Endothelial cell of umbilical vein (primary cell): Measurements from ENCODE around the gene STRA6. TPM values are rescaled to one million over a fixed set of nuclear protein-coding genes. Genes with fewer than 3 reads are reported as not detected.

Experiments used
- BruUV-seq: library from RNA; stranded (reverse); fragments of 400-500 nt; replicated peaks from 2 replicates; lab custom pipeline; 2021; lab: Mats Ljungman, UMichigan
- CTCF ChIA-PET: fragments of 300-600, 350-600 bp; sonication (Branson Sonifier 250); formaldehyde crosslinking; loops from one replicate; lab custom pipeline; 2021; ENCODE audit warnings: antibody characterized with exemption, inconsistent platforms; lab: Charles Lee
- POLR2A ChIA-PET: fragments of 300-600, 350-600 bp; sonication (Branson Sonifier 250); formaldehyde crosslinking; loops from one replicate; lab custom pipeline; 2021; ENCODE audit warnings: antibody characterized with exemption, inconsistent platforms; lab: Charles Lee
- DNase-seq: peaks from one replicate; pipeline ENCODE4 v3.0.0-alpha.2; 2011; ENCODE audit warnings: low read depth, low spot score
- FAIRE-seq: peaks from 2 replicates; lab custom pipeline; 2011; peaks lifted over from hg19 to GRCh38; lab: Jason Lieb, UNC
- H2AFZ ChIP-seq: 2 replicates; pipeline ENCODE4 v1.6.0; 2012; ENCODE audit warnings: low read depth, low read length, control low read depth, inconsistent platforms
- H3K27ac ChIP-seq: 2 replicates; pipeline ENCODE4 v1.5.1; 2011; ENCODE audit warnings: low read depth, mild to moderate bottlenecking, control low read depth, low read length, moderate library complexity; ENCODE audit not compliant: insufficient read depth
- H3K27me3 ChIP-seq, 2 experiments: 2 replicates each; pipeline versions ENCODE4 v1.6.0 to v1.6.1; 2011; ENCODE audit warnings: low read length in 2 of 2, mixed read lengths in 1 of 2; ENCODE audit not compliant: control insufficient read depth in 2 of 2, insufficient read depth in 2 of 2
- H3K36me3 ChIP-seq, 2 experiments: 2 replicates in 1 of 2; 3 replicates in 1 of 2; pipeline ENCODE4 v1.5.1; 2011; ENCODE audit warnings: low read length in 2 of 2, mild to moderate bottlenecking in 1 of 2, moderate library complexity in 1 of 2; ENCODE audit not compliant: control insufficient read depth in 2 of 2, insufficient read depth in 2 of 2; ENCODE audit errors: extremely low read depth in 1 of 2
- H3K4me1 ChIP-seq: 3 replicates; pipeline ENCODE4 v1.5.1; 2011; ENCODE audit warnings: mild to moderate bottlenecking, low read length; ENCODE audit not compliant: control insufficient read depth, insufficient read depth; ENCODE audit errors: extremely low read depth
- H3K4me2 ChIP-seq: 2 replicates; pipeline ENCODE4 v1.6.1; 2011; ENCODE audit warnings: low read length, control low read depth, mixed read lengths; ENCODE audit not compliant: insufficient read depth
- H3K4me3 ChIP-seq, 3 experiments: fragments of 200-600 bp in 1 of 3; sonication (generic), shearing (Covaris generic) in 1 of 3; replicated peaks in 1 of 3; 2 replicates each; pipeline ENCODE4 v1.5.1; 2011 to 2016; ENCODE audit warnings: control low read depth in 3 of 3, low read length in 3 of 3, mild to moderate bottlenecking in 2 of 3, inconsistent platforms in 1 of 3, low read depth in 1 of 3, moderate library complexity in 1 of 3; ENCODE audit not compliant: insufficient read depth in 1 of 3
- H3K79me2 ChIP-seq: 2 replicates; pipeline ENCODE4 v1.6.0; 2012; ENCODE audit warnings: low read length, inconsistent platforms; ENCODE audit not compliant: control insufficient read depth, insufficient read depth
- H3K9ac ChIP-seq: replicated peaks from 2 replicates; pipeline ENCODE3; 2011; ENCODE audit warnings: low read length, control low read depth; ENCODE audit not compliant: insufficient read depth; ENCODE audit errors: extremely low read depth
- H3K9me1 ChIP-seq: replicated peaks from 3 replicates; pipeline ENCODE4 v1.6.0; 2011; ENCODE audit warnings: mild to moderate bottlenecking, low read length; ENCODE audit not compliant: control insufficient read depth, insufficient read depth; ENCODE audit errors: extremely low read depth
- H3K9me3 ChIP-seq: replicated peaks from 2 replicates; pipeline ENCODE4 v1.5.1; 2012; ENCODE audit warnings: low read length, inconsistent platforms; ENCODE audit not compliant: control insufficient read depth, insufficient read depth
- H4K20me1 ChIP-seq: replicated peaks from 2 replicates; pipeline ENCODE3; 2011; ENCODE audit warnings: mild to moderate bottlenecking, low read length; ENCODE audit not compliant: control insufficient read depth, insufficient read depth; ENCODE audit errors: extremely low read depth
- CTCF ChIP-seq, 2 donors: IDR thresholded peaks; 1 replicate in 1 of 2; 2 replicates in 1 of 2; pipeline ENCODE4 v1.5.1; 2011; ENCODE audit warnings: low read length in 2 of 2, mild to moderate bottlenecking in 2 of 2, moderate library complexity in 2 of 2, control low read depth in 1 of 2, inconsistent platforms in 1 of 2, low read depth in 1 of 2; ENCODE audit not compliant: insufficient read depth in 1 of 2; ENCODE audit errors: extremely low read depth in 1 of 2
- EZH2 ChIP-seq: IDR thresholded peaks from 2 replicates; pipeline ENCODE4 v1.6.1; 2012; ENCODE audit warnings: borderline replicate concordance, low read depth, mild to moderate bottlenecking, moderate library complexity, low read length, inconsistent platforms; ENCODE audit not compliant: severe bottlenecking
- FOS ChIP-seq: IDR thresholded peaks from 2 replicates; pipeline ENCODE4 v1.6.1; 2011; ENCODE audit warnings: mild to moderate bottlenecking, low read length, moderate library complexity, borderline replicate concordance; ENCODE audit not compliant: insufficient read depth
- GATA2 ChIP-seq: IDR thresholded peaks from 2 replicates; pipeline ENCODE4 v1.7.0; 2011; ENCODE audit warnings: low read depth, mild to moderate bottlenecking, moderate library complexity, mixed read lengths, low read length; ENCODE audit not compliant: insufficient read length, insufficient read depth
- JUN ChIP-seq: IDR thresholded peaks from 2 replicates; pipeline ENCODE4 v1.6.1; 2011; ENCODE audit warnings: borderline replicate concordance, low read depth; ENCODE audit not compliant: insufficient read length, insufficient read depth
- MAX ChIP-seq: IDR thresholded peaks from 2 replicates; pipeline ENCODE4 v1.6.1; 2011; ENCODE audit not compliant: insufficient read depth, insufficient read length
- MYC ChIP-seq: IDR thresholded peaks from one replicate; pipeline ENCODE4 v1.6.1; 2011; ENCODE audit warnings: mild to moderate bottlenecking, low read depth, low read length
- POLR2A ChIP-seq: IDR thresholded peaks from 2 replicates; pipeline ENCODE4 v1.6.1; 2012; ENCODE audit warnings: low read depth, mild to moderate bottlenecking, control low read depth, low read length
- POLR2AphosphoS5 ChIP-seq: IDR thresholded peaks from 2 replicates; pipeline ENCODE4 v1.6.1; 2012; ENCODE audit warnings: low read depth, mild to moderate bottlenecking, control low read depth, low read length, moderate library complexity; ENCODE audit not compliant: insufficient read depth
- dilution Hi-C: fragments of 300-500 bp; cut with MboI; formaldehyde crosslinking; loops from one replicate; pipeline ENCODE4 v1.15.0; 2019; ENCODE audit warnings: low sequenced_read_pairs; ENCODE audit not compliant: extremely low pct_ligation_motif_present
- intact Hi-C: fragments of 100-400 bp; cut with micrococcal nuclease; formaldehyde crosslinking; loops from one replicate; pipeline ENCODE4 v1.10.0; 2022
- polyA plus RNA-seq, 4 experiments: library from polyadenylated mRNA; depleted of rRNA in 3 of 4; stranded (reverse) in 3 of 4; unstranded in 1 of 4; fragments of >200 nt; gene quantifications; 2 replicates each; pipeline versions ENCODE4 v1.2.1 to v1.2.3, GENCODE V29; 2011 to 2012; ENCODE audit warnings: missing spikeins in 1 of 4
- total RNA-seq: library from RNA; stranded (reverse); gene quantifications from 2 replicates; pipeline ENCODE4 v1.2.3, GENCODE V29; 2021

STRA6 gene
- total and polyA plus RNA-seq, 2 donors (not counting 3 experiments of a cell fraction or from before 2014, with no cell fraction given) = not detected

GRCh38 chr15:74170071-74170844 lies 32.3 kb downstream of the STRA6 start:
- H3K9me3 ChIP-seq = no peaks in the 10 kb centered on the region
- dilution Hi-C loops = no loop called here
- H4K20me1 ChIP-seq = no peaks in the 10 kb centered on the region
- FAIRE-seq = no peak
- no peak overlapping the region for H3K4me2 ChIP-seq
- H3K4me1 ChIP-seq = no peaks in the 10 kb centered on the region
- no peak overlapping the region for H3K4me3 ChIP-seq
- BruUV-seq = no TSS peak
- ChIA-PET POLR2A (no interaction called here), CTCF (no interaction called here)
- no peak overlapping the region for H3K27ac ChIP-seq
- H3K79me2 ChIP-seq = no peaks in the 10 kb centered on the region
- intact Hi-C loops = no loop called here
- no peaks in the 10 kb centered on the region for H3K27me3 ChIP-seq
- no peak overlapping the region for H3K9ac ChIP-seq
- no peaks in the 10 kb centered on the region for H3K36me3 ChIP-seq
- H3K9me1 ChIP-seq = no peaks in the 10 kb centered on the region
- no peak for TF ChIP-seq MAX
- no peak for TF ChIP-seq MYC
- TF ChIP-seq CTCF (IDR thresholded peaks at IDR 0.05; ENCODE audit: extremely low read depth in 1 of 2, insufficient read depth in 1 of 2, low read depth in 1 of 2, low read length in 2 of 2) = no peak
- TF ChIP-seq JUN = no peak
- TF ChIP-seq GATA2 = no peak
- no peak for TF ChIP-seq FOS
- TF ChIP-seq POLR2A = no peak
- TF ChIP-seq POLR2AphosphoS5 = no peak
- TF ChIP-seq EZH2 = no peak
- H2AFZ ChIP-seq = no peak overlapping the region
- DNase-seq = no peak
